GM04504 (cell line): ENCODE results near the gene ADCY10.
A peak's percentile ranks its signal among the peaks of the same experiment; 100 is the strongest.
"Not testable (repeated sequence)": the region's sequence is repeated elsewhere in the genome, so short reads cannot be mapped to it uniquely, and the experiment has no call there.

Source experiments
- DNase-seq: peaks from one replicate; pipeline ENCODE4 v3.0.0-alpha.2; 2012; ENCODE audit warnings: low read depth

The ADCY10 gene

DNA sequence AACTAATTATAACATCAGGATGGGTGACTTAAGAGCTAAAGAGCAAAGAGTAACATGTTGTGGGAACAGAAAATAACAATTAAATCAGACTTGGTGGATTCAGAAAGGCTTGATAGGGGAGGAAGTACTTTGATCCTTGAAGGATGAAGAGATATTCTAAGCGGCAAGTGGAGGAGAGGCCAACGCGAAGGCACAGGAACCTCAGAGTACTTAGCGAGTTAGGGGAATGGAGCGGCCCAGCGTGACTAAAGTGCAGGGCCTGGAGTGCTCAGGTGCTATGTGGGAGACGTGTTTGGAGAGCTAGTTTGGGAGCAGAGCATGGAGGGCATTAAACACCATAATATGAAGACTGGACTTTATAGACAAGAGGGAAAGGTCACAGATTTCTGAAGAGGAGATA, 64.3 kb downstream of the ADCY10 start:
- no peak for DNase-seq

DNA sequence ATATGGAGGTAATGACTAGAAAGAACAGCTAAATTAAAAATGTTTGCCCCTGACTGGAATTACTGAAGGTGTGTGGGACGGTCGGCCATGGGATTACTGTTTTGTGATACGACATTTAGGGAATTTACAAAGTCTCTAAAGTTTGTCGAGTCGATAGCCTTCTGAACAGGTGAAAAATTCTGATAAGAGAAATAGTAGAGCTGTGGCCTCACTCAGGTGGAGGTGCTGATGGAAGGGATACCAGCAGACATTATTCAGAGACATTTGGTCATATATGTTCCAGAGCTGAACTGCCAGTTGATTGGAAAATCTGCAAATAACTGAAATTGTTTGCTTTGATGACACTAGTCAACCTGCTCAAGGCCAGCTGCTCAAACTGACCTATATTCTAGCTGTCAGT, 71.1 kb downstream of the ADCY10 start:
- DNase-seq: no peak

GRCh38 chr1:167841530-167841929, 72.4 kb downstream of the ADCY10 start:
- DNase-seq: no peak

- no peak for DNase-seq
Measured at GRCh38 chr1:167839009-167839408, 74.9 kb downstream of the ADCY10 start.

DNA sequence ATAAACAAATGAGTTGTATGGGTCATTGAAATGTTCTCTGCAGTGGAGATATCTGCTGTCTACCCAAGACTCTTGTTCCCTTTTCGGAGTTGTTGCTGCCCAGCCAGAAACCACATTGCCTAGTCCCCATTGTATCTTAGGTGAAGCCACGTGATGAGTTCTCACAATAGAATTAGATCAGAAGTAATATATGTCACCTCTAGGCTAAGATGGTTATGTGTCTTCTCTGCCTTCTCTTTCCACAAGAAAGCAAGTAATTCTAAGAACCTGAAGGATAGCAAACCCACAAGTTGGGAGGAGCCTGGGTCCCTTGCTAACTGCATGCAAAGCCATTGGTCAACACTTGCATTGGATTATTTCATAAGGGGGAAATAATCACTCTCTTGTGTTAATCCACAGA, 76.6 kb downstream of the ADCY10 start:
- DNase-seq: no peak

DNA sequence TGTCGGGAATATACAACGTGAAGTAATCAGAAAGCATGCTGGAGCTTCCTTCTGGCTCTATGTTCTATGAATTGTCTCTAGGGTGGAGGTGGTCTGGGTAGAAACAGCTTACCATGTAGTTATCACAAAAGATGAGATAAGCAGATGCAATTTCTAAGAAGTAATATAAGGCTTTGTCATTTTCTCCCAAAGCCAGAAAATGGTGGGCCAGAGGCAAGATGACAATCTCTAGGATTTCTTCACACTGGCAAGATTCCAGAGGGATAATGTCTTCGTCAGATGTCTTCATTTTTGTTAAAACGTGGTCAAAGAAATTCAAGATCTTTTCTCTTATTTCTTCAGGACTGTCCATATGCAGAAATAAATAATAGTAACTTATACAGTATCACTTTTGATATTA, 77.7 kb downstream of the ADCY10 start:
- no peak for DNase-seq

- DNase-seq: no peak
Measured at GRCh38 chr1:167833904-167834303, 80.0 kb downstream of the ADCY10 start.

GRCh38 chr1:167832693-167833092, 81.2 kb downstream of the ADCY10 start:
- no peak for DNase-seq

GRCh38 chr1:167830668-167831067, 83.3 kb downstream of the ADCY10 start:
- not testable (repeated sequence) for DNase-seq

DNA sequence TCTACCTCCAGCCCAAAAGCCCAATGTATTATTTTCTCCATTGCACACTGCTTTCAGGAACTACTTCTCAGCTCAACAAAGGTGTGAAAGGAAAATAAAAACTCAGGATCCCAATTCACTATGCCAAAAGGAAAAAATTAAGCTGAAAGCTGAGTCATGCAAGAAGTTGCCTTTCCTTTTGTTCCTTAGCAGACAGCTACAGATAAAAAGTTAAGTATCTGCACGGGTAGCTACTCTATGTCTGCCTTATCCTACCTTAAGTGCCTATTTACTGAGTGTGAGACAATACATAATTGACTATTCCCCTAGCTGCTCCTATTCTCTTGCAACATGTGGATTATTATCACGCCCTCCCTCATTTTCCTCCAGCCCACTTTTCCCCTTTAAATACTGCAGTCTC, 84.1 kb downstream of the ADCY10 start:
- no peak for DNase-seq

DNA sequence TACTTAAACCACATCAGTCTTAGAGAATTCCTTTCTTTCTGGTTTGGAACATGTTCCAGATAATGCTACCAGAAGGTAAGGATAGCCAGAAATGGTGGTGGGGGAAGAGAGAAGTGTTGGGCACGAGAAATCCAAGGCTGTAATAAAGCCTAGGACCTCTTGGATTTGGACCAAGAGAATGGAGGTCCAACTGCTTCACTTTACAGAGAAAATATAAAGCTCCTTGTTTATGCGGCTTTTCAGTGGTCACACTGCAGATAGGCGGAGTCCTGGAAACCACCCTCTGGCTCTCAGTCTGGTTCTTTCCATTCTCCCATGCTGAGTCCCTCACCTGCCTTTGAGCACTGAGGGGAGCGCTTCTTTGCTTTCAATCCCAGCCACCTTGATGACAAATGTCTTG, 87.8 kb downstream of the ADCY10 start:
- DNase-seq: no peak

DNA sequence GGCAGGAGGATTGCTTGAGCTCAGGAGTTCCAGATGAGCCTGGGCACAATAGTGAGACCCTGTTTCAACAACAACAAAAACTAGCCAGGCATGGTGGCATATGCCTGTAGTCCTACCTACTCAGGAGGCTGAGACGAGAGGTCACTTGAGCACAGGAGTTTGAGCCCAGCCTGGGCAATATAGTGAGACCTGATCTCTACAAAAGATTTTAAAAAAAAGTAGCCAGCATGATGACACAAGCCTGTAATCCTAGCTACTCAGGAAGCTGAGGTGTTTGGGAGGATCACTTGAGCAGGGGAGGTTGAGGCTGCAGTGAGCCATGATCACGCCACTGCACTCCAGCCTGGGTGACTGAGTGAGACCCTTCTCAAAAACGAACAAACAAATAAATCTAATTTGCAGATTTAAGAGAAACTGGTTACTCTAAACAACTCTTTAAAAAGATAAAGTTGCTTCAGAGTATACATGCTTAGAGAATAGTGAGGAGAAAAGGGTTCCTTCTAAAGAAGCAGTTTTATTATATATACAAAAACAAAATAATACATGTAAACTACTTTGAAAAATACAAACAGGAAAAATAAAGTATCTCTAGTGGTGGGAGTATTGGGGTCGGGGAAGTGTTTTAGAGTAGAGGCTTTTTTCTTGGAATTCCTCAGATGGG, 88.4 kb downstream of the ADCY10 start:
- DNase-seq: no peak

- DNase-seq: no peak
Measured at GRCh38 chr1:167824163-167824794, 89.7 kb downstream of the ADCY10 start.

- no peak for DNase-seq
Measured at GRCh38 chr1:167821969-167822685, 91.8 kb downstream of the ADCY10 start.

DNA sequence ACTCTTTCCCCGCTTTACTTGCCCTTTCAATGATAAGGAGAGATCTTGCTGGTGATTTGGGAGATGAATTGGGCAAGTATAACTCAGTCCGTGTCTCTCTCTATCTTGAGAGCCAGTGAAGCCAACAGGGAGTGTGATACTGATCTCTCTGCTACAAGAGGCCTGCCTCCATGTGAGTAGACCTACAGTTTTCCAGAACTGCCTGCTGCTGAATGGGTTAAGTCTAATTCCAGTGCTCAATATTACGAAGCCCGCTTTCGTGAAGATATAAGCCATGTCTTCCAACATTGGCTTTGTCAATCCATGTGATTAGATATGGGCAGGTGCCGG, 92.6 kb downstream of the ADCY10 start:
- DNase-seq: no peak

DNA sequence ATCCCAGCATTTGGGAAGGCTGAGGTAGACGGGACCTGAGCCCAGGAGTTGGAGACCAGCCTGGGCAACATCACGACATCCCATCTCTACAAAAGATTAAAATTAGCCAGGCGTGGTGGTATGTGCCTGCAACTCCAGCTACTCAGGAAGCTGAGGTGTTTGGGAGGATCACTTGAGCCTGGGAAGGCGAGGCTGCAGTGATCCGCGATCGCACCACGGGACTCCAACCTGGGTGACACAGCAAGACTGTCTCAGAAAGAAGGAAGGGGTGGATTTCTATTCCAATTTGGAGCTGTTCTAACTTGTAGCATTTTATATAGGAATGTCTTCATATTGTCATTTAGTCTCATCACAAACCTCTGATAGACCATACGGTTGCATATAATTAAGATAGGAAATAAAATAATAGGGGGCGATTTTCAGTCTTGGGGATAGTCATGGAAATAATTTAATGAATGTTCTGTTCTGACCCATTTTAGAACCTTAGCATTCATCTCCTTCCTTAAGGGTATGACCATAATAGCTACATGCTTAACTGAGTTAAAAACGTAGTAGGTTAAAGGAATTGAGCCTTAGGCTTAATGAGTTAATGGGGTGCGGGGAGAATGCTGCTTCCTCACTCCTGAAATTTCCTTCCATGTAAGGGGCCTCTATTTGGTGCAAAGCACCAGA, 93.1 kb downstream of the ADCY10 start:
- no peak for DNase-seq

DNA sequence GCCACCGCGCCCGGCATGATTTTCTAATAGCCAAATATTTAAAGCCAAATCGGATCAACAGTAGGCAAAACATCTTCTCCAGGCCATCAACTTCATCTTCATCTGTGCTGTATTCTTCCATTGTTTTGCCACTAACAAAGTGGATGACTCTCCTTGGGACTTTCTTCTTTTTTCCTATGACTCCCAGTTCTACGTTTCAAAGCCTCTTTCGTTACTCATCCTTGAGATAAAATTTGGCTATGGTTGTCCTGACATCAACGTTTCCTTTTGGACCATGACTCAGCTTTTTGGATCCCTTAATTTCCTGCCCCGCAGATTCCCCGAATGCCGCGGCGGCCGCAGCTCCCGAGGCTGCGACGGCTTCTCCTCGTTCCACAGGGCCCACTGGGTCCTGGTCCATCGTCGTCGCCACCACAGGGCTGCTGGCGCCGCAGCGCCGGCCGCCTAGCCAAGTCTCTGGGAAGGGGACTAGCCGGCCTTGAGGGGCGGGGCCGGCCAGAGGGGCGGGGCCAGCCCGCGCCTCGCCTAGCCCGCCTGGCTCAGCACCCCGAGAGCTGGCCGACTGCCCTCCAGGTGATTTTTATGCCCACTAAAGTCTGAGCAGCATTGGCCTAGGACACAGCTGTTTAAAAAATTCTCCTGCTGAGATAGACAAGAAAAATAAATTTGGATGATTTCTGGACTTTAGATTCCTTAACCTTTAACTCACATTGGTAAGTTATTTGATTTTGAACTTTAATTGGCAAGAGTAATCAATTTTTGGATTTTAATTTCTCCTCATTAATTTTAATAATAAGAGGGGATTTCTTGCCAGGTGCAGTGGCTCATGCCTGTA, 93.9 kb downstream of the ADCY10 start:
- DNase-seq: peak; percentile 89

DNA sequence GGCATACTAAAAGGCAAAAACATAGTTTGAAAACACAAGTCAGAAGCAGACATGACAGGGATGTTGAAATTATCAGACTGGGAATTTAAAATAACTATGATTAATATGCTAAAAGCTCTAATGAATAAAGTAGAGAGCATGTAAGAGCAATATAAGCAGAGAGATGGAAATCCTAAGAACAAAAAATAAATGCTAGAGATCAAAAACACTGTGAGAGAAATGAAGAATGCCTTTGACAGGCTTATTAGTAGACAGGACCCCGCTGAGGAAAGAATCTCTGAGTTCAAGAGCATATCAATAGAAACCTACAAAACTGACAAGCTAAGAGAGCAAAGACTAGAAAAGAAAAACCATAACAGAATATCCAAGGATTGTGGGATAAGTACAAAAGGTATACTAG, 98.3 kb downstream of the ADCY10 start:
- no peak for DNase-seq

- DNase-seq: no peak
Measured at GRCh38 chr1:167812972-167813371, 101.0 kb downstream of the ADCY10 start.

GRCh38 chr1:167808690-167809089, 105.2 kb downstream of the ADCY10 start:
- DNase-seq: no peak

DNA sequence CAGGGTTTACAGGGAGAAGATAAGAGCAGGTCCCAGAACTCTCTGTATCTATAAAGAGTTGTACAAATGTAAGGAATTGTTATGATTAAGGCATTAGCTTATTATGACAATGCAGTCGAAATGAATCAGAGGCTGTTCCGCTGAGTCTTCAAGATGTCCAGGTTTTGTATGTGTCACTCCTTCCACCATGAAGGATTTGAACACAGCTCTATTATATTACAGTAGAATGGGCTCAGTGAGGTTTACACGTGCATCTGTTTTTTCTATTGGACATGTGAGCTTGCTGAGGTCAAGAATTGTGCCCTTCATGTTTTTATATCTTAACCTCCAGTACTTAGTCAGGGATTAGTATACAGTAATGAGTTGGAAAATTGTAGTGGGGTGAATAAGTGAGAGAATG, 105.8 kb downstream of the ADCY10 start:
- no peak for DNase-seq

DNA sequence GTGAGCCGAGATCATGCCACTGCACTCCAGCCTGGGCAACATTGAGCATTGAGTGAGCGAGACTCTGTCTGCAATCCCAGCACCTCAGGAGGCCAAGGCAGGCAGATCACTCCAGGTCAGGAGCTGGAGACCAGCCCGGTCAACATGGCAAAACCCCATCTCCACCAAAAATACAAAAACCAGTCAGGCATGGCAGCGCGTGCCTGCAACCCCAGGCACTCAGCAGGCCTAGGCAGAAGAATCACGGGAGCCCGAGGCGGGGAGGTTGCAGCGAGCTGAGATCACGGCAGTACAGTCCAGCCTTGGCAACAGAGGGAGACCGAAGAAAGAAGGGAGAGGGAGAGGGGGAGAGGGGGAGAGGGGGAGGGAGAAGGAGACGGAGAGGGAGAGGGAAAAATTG, 107.3 kb downstream of the ADCY10 start:
- DNase-seq: not testable (repeated sequence)
